Umbilical cord (tissue), 2 donors: ENCODE results near the gene SMIM32. TPM values are rescaled to one million over a fixed set of nuclear protein-coding genes. Genes with fewer than 3 reads are reported as not detected.

Source experiments
- DNase-seq: peaks from one replicate; pipeline ENCODE4 v3.0.0-alpha.2; 2015; ENCODE audit warnings: low spot score
- total RNA-seq: library from RNA; depleted of rRNA; stranded (reverse); fragments of >200 nt; gene quantifications from one replicate; pipeline ENCODE4 v1.2.3, GENCODE V29; 2014; ENCODE audit warnings: low replicate concordance; ENCODE audit not compliant: insufficient read depth

Gene SMIM32
- total RNA-seq, 1 donor from 2014 or later: not detected

- DNase-seq: no peak
These were observed 14.7 kb upstream of the SMIM32 start for GRCh38 chr5:136207631-136208030.

- DNase-seq: no peak
These were observed 13.4 kb upstream of the SMIM32 start for GRCh38 chr5:136206361-136206760.

- DNase-seq: no peak
These were observed 13.0 kb upstream of the SMIM32 start for GRCh38 chr5:136205941-136206340.

- DNase-seq: no peak
These were observed 12.2 kb upstream of the SMIM32 start for GRCh38 chr5:136205061-136205702.

GRCh38 chr5:136203303-136203922 is 10.5 kb upstream of the SMIM32 start:
- DNase-seq: no peak

- DNase-seq: peak; percentile 42
These were observed 9.7 kb upstream of the SMIM32 start for GRCh38 chr5:136202469-136203205.

- no peak for DNase-seq
These were observed 8.9 kb upstream of the SMIM32 start for GRCh38 chr5:136201870-136202269.

GRCh38 chr5:136200761-136201160 is 7.8 kb upstream of the SMIM32 start:
- no peak for DNase-seq

GRCh38 chr5:136200130-136200529 is 7.2 kb upstream of the SMIM32 start:
- no peak for DNase-seq

GRCh38 chr5:136199408-136199807 is 6.4 kb upstream of the SMIM32 start:
- DNase-seq: no peak

GRCh38 chr5:136198453-136198852 is 5.5 kb upstream of the SMIM32 start:
- no peak for DNase-seq

- DNase-seq: no peak
These were observed 4.6 kb upstream of the SMIM32 start for GRCh38 chr5:136197462-136198142.

- peak; percentile 86 for DNase-seq
These were observed 3.2 kb upstream of the SMIM32 start for GRCh38 chr5:136195971-136196820.

GRCh38 chr5:136194576-136194975 is 1.6 kb upstream of the SMIM32 start:
- no peak for DNase-seq

GRCh38 chr5:136193322-136193935 is 467 bp upstream of the SMIM32 start:
- no peak for DNase-seq

GRCh38 chr5:136192015-136192525 is 892 bp downstream of the SMIM32 start:
- no peak for DNase-seq

GRCh38 chr5:136191304-136192014 is 1.5 kb downstream of the SMIM32 start:
- DNase-seq: no peak

GRCh38 chr5:136190904-136191303 is 2.1 kb downstream of the SMIM32 start:
- no peak for DNase-seq

- peak; percentile 54 for DNase-seq
These were observed 2.8 kb downstream of the SMIM32 start for GRCh38 chr5:136190091-136190720.
